AG04450 (cell line): ENCODE results near the gene FXYD3. TPM values are rescaled to one million over a fixed set of nuclear protein-coding genes. Genes with fewer than 3 reads are reported as not detected.

ENCODE experiments used
- CTCF ChIA-PET: fragments of 300-600, 350-600 bp; formaldehyde crosslinking; extraction: SDS; loops from one replicate; lab custom pipeline; 2022; ENCODE audit warnings: antibody characterized with exemption, inconsistent platforms; lab: Charles Lee
- POLR2A ChIA-PET: fragments of 350-600 bp; formaldehyde crosslinking; extraction: SDS; loops from one replicate; lab custom pipeline; 2021; ENCODE audit warnings: antibody characterized with exemption, inconsistent platforms; lab: Yijun Ruan, JAX
- DNase-seq: peaks from one replicate; pipeline ENCODE4 v3.0.0-alpha.2; 2011; ENCODE audit warnings: low read depth, low spot score
- H3K27ac ChIP-seq: one replicate; pipeline ENCODE4 v1.5.1; 2012; ENCODE audit warnings: low read depth, low read length, control low read depth
- H3K27me3 ChIP-seq: one replicate; pipeline ENCODE4 v1.6.0; 2012; ENCODE audit warnings: low read length; ENCODE audit not compliant: control insufficient read depth, insufficient read depth
- H3K4me3 ChIP-seq: 2 replicates; pipeline ENCODE4 v1.5.1; 2011; ENCODE audit warnings: mild to moderate bottlenecking, low read depth, low read length, control low read depth
- H3K9me3 ChIP-seq: 2 replicates; pipeline ENCODE4 v1.5.1; 2012; ENCODE audit warnings: low read length; ENCODE audit not compliant: control insufficient read depth, insufficient read depth
- CTCF ChIP-seq: IDR thresholded peaks from 2 replicates; pipeline ENCODE4 v1.5.1; 2011; ENCODE audit warnings: low read depth, low read length, control low read depth, inconsistent platforms
- polyA plus RNA-seq: library from polyadenylated mRNA; depleted of rRNA; stranded (reverse); fragments of >200 nt; gene quantifications from 2 replicates; pipeline ENCODE4 v1.2.3, GENCODE V29; 2011

FXYD3 gene
- polyA plus RNA-seq, 1 experiment: not detected

DNA sequence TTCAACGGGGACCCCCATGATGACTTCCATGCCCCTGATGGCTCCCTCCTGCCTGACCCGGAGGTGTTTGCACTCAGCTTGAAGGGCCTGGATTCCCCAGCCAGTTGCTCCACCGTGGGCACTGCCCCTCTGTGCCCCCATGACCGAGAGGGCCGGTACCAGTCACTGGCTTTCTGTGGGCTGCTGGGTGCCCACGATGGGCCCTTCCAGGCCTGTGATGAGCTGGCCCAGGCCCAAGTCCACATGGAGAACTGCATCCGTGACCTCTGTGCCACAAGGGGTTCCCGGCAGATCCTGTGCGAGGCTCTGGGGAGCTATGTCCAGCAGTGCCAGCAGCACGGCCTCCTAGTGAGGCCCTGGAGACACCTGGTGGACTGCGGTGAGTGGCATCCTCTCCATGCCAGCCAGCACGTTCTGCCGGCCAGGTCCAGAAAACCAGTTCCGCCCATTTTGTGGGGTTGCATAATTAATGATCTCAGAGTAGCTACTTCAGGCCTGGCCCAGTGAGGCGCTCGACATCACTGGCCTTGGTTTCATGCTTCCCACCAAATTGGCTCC, 34.9 kb upstream of the FXYD3 start:
- H3K4me3 ChIP-seq: no peak overlapping the region
- POLR2A ChIA-PET: no interaction called here
- DNase-seq: no peak
- CTCF ChIA-PET: interaction anchor here (1.0 to 3.4 kb wide), 4 partner anchors 10 to 55 kb away, joined by 3 to 11 read pairs (median 6); partner anchors contain the start of gene LGI4
- H3K27ac ChIP-seq: no peak overlapping the region
- TF ChIP-seq CTCF: no peak
- peaks cover 4% of the 10 kb centered on the region for H3K9me3 ChIP-seq
- no peaks in the 10 kb centered on the region for H3K27me3 ChIP-seq

GRCh38 chr19:35081201-35081600, 34.4 kb upstream of the FXYD3 start:
- CTCF ChIA-PET: interaction anchor here (1.0 to 3.4 kb wide), 4 partner anchors 9 to 54 kb away, joined by 3 to 11 read pairs (median 6); partner anchors contain the start of gene LGI4

DNA sequence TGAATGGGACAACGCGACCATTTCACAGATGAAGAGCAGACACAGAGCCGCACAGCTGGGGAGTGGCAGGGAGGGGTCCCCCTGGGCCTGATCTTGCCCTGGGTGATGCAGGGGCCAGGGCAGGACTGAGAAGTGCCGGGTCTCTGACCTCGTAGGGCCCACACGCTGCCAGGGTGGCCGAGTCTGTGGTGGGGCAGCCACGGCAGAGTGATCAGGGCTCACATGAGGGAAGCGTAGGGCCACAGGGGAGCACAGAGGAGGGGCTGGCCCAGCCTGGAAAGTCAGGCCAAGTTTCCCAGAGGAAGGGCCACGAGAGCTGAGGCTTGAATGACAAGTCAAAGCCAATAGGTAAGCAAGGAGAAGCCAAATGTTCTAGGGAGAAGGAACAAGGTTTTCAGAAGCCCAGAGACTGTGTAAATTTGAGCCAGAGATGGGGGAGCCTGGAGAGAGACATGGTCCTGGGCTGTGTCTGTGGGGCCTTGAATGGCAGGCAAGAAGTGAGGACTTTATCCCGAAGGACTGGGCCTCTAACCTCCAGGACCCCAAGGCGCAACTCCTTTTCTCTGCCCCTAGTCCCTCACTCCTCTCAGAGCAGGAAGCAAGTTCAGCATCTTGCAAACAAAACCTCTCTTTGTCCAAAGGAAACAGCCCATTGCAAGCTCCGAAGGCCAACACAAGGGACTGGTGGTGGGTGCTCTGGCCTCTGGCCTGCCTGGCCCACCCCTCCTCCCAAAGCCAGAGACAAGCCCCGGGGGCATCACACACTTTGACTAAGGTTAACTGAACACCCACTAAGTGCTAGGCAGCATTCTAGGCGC, 31.7 kb upstream of the FXYD3 start:
- POLR2A ChIA-PET: no interaction called here
- Histone ChIP-seq H3K9me3 (peaks cover 4% of the 10 kb centered on the region), H3K4me3 (no peak overlapping the region), H3K27me3 (no peaks in the 10 kb centered on the region), H3K27ac (no peak overlapping the region)
- no peak for TF ChIP-seq CTCF
- CTCF ChIA-PET: interaction anchor here (0.7 to 3.6 kb wide), 2 partner anchors 17 to 411 kb away, joined by 4 to 22 read pairs; no protein-coding TSS in a partner anchor
- DNase-seq: no peak

More at GRCh38 chr19:35081201-35081600, 34.4 kb upstream of the FXYD3 start:
- Histone ChIP-seq H3K27ac (no peak overlapping the region), H3K4me3 (no peak overlapping the region), H3K27me3 (no peaks in the 10 kb centered on the region), H3K9me3 (peaks cover 4% of the 10 kb centered on the region)
- TF ChIP-seq CTCF: no peak
- POLR2A ChIA-PET: no interaction called here
- no peak for DNase-seq

GRCh38 chr19:35084509-35084762, 31.2 kb upstream of the FXYD3 start:
- Histone ChIP-seq H3K4me3 (no peak overlapping the region), H3K9me3 (peaks cover 4% of the 10 kb centered on the region), H3K27ac (no peak overlapping the region), H3K27me3 (no peaks in the 10 kb centered on the region)
- DNase-seq: no peak
- CTCF ChIA-PET: interaction anchor here (0.7 to 3.6 kb wide), 2 partner anchors 18 to 411 kb away, joined by 4 to 22 read pairs; no protein-coding TSS in a partner anchor
- POLR2A ChIA-PET: no interaction called here
- no peak for TF ChIP-seq CTCF

DNA sequence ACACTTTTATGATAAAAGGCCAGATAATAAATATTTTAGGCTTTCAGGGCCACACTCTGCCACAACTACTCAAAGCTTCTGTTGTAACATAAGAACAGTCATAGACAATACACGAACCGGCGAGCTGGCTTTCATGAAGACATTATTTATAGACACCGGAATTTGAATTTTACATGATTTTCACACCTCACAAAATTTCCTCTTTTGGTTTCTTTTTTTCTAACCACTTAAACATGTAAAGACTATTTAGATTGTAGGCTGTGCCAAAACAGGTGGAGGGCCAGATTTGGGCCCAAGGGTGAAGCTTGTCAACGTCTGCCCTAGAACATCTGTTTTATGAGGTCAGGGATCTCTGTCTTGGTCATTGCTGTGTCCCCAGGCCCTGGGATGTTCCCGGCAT, 29.7 kb upstream of the FXYD3 start:
- Histone ChIP-seq H3K27me3 (no peaks in the 10 kb centered on the region), H3K4me3 (no peak overlapping the region), H3K9me3 (peaks cover 4% of the 10 kb centered on the region), H3K27ac (no peak overlapping the region)
- DNase-seq: no peak
- TF ChIP-seq CTCF: no peak
- ChIA-PET CTCF (interaction anchor here (2.1 to 3.6 kb wide), 2 partner anchors 19 to 42 kb away, joined by 5 to 22 read pairs; no protein-coding TSS in a partner anchor), POLR2A (no interaction called here)
